ENCODE data around the gene KNDC1.
"Not testable (repeated sequence)": the region's sequence is repeated elsewhere in the genome, so short reads cannot be mapped to it uniquely, and the experiment has no call there.

Gene KNDC1

GRCh38 chr10:133133471-133134231 is 26.4 kb upstream of the KNDC1 start:
- Histone ChIP-seq H3K4me1 (no peaks in the 10 kb centered on the region), H3K27me3 (no peaks in the 10 kb centered on the region), H3K9me3 (no peaks in the 10 kb centered on the region), H3K4me3 (ENCODE audit: low read depth, low read length) (no peak overlapping the region), H3K36me3 (no peaks in the 10 kb centered on the region)
- DNase-seq, result no peak
- TF ChIP-seq CTCF (IDR thresholded peaks at IDR 0.05; ENCODE audit: low read depth, low read length), result no peak

GRCh38 chr10:133134411-133135115 is 25.5 kb upstream of the KNDC1 start:
- Histone ChIP-seq H3K4me1 (no peaks in the 10 kb centered on the region), H3K9me3 (no peaks in the 10 kb centered on the region), H3K36me3 (no peaks in the 10 kb centered on the region), H3K27me3 (no peaks in the 10 kb centered on the region), H3K4me3 (ENCODE audit: low read depth, low read length) (no peak overlapping the region)
- DNase-seq, result no peak
- no peak for TF ChIP-seq CTCF (IDR thresholded peaks at IDR 0.05; ENCODE audit: low read depth, low read length)

DNA sequence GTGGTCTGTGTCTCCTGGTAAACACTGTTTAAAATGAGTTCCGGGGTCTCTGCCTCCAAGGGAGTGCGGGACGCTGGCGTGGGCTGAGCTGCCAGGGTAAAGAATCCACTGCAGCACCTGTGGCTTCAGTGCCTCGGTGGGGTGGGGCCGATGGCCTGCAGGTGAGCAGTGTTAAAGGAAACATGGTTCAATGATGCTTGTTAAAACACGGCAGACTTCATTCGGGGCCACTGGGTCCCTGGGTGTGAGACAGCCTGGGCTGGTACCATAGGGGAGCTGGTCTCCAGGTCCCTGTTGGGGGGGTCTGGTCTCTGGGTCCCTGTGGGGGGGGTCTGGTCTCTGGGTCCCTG is 24.9 kb upstream of the KNDC1 start:
- no peak for TF ChIP-seq CTCF (IDR thresholded peaks at IDR 0.05; ENCODE audit: low read depth, low read length)
- no peak overlapping the region for H3K4me3 ChIP-seq (ENCODE audit: low read depth, low read length)
- H3K4me1 ChIP-seq, result no peaks in the 10 kb centered on the region
- no peaks in the 10 kb centered on the region for H3K36me3 ChIP-seq
- no peaks in the 10 kb centered on the region for H3K27me3 ChIP-seq
- DNase-seq, result no peak
- H3K9me3 ChIP-seq, result no peaks in the 10 kb centered on the region

GRCh38 chr10:133137486-133138145 is 22.4 kb upstream of the KNDC1 start:
- H3K9me3 ChIP-seq; H3K36me3 ChIP-seq; H3K4me3 ChIP-seq (ENCODE audit: low read depth, low read length); H3K27me3 ChIP-seq; DNase-seq; H3K4me1 ChIP-seq: not testable (repeated sequence)

- Histone ChIP-seq H3K4me1 (no peaks in the 10 kb centered on the region), H3K4me3 (ENCODE audit: low read depth, low read length) (no peak overlapping the region)
- no peak for TF ChIP-seq CTCF (IDR thresholded peaks at IDR 0.05; ENCODE audit: low read depth, low read length)
Measured at GRCh38 chr10:133139551-133140065, 20.4 kb upstream of the KNDC1 start.

GRCh38 chr10:133140417-133141143 is 19.4 kb upstream of the KNDC1 start:
- Histone ChIP-seq H3K4me3 (ENCODE audit: low read depth, low read length) (no peak overlapping the region), H3K36me3 (no peaks in the 10 kb centered on the region), H3K9me3 (no peaks in the 10 kb centered on the region), H3K4me1 (no peaks in the 10 kb centered on the region), H3K27me3 (no peaks in the 10 kb centered on the region)
- no peak for TF ChIP-seq CTCF (IDR thresholded peaks at IDR 0.05; ENCODE audit: low read depth, low read length)
- no peak for DNase-seq

More at GRCh38 chr10:133139551-133140065, 20.4 kb upstream of the KNDC1 start:
- Histone ChIP-seq H3K27me3 (no peaks in the 10 kb centered on the region), H3K9me3 (no peaks in the 10 kb centered on the region), H3K36me3 (no peaks in the 10 kb centered on the region)
- no peak for DNase-seq

Data from BE2C (cell line).